Glutamatergic neuron (in vitro differentiated cells): ENCODE data around the gene XIAP. TPM values are rescaled to one million over a fixed set of nuclear protein-coding genes. Genes with fewer than 3 reads are reported as not detected.

Experiments used
- DNase-seq: peaks from one replicate; pipeline ENCODE4 v3.0.0; 2022
- H3K27ac Mint-ChIP-seq: one replicate; pipeline ENCODE4 v1.8.0; 2020; ENCODE audit warnings: mild to moderate bottlenecking, mixed read lengths, inconsistent platforms; ENCODE audit not compliant: unreplicated experiment
- H3K27me3 Mint-ChIP-seq: one replicate; pipeline ENCODE4 v1.8.0; 2020; ENCODE audit warnings: mild to moderate bottlenecking, moderate library complexity, mixed read lengths, inconsistent platforms; ENCODE audit not compliant: unreplicated experiment
- H3K36me3 Mint-ChIP-seq: one replicate; pipeline ENCODE4 v1.8.0; 2020; ENCODE audit warnings: mild to moderate bottlenecking, mixed read lengths, inconsistent platforms; ENCODE audit not compliant: unreplicated experiment
- H3K4me1 Mint-ChIP-seq: one replicate; pipeline ENCODE4 v1.8.0; 2020; ENCODE audit warnings: mild to moderate bottlenecking, low read depth, mixed read lengths, inconsistent platforms; ENCODE audit not compliant: unreplicated experiment
- H3K4me3 Mint-ChIP-seq: one replicate; pipeline ENCODE4 v1.8.0; 2020; ENCODE audit warnings: mild to moderate bottlenecking, mixed read lengths, inconsistent platforms; ENCODE audit not compliant: unreplicated experiment
- H3K9me3 Mint-ChIP-seq: one replicate; pipeline ENCODE4 v1.8.0; 2020; ENCODE audit warnings: mild to moderate bottlenecking, moderate library complexity, mixed read lengths, inconsistent platforms; ENCODE audit not compliant: unreplicated experiment
- total RNA-seq: library from RNA; stranded (reverse); fragmentation: NEBNext Ultra II Directional; extraction: Animal tissue kit (Norgen Biotek cat#: 25700); gene quantifications from one replicate; pipeline ENCODE4 v1.2.1, GENCODE V29; 2021; ENCODE audit not compliant: unreplicated experiment
- TF ChIP-seq, protein P1 (sequence below): fragments of 200-600 bp; sonication (generic); IDR thresholded peaks from one replicate; pipeline ENCODE4 v1.5.0; 2021; ENCODE audit not compliant: partially characterized antibody, unreplicated experiment

The XIAP gene
- total RNA-seq, 1 donor from 2014 or later = 37.1 TPM

DNA sequence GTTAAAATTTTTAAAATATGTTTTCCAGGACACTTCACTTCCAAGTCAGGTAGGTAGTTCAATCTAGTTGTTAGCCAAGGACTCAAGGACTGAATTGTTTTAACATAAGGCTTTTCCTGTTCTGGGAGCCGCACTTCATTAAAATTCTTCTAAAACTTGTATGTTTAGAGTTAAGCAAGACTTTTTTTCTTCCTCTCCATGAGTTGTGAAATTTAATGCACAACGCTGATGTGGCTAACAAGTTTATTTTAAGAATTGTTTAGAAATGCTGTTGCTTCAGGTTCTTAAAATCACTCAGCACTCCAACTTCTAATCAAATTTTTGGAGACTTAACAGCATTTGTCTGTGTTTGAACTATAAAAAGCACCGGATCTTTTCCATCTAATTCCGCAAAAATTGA is 49.7 kb downstream of the XIAP start:
- H3K9me3 Mint-ChIP-seq = no peaks in the 10 kb centered on the region
- TF ChIP-seq, protein P1, sequence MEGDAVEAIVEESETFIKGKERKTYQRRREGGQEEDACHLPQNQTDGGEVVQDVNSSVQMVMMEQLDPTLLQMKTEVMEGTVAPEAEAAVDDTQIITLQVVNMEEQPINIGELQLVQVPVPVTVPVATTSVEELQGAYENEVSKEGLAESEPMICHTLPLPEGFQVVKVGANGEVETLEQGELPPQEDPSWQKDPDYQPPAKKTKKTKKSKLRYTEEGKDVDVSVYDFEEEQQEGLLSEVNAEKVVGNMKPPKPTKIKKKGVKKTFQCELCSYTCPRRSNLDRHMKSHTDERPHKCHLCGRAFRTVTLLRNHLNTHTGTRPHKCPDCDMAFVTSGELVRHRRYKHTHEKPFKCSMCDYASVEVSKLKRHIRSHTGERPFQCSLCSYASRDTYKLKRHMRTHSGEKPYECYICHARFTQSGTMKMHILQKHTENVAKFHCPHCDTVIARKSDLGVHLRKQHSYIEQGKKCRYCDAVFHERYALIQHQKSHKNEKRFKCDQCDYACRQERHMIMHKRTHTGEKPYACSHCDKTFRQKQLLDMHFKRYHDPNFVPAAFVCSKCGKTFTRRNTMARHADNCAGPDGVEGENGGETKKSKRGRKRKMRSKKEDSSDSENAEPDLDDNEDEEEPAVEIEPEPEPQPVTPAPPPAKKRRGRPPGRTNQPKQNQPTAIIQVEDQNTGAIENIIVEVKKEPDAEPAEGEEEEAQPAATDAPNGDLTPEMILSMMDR = no peak

DNA sequence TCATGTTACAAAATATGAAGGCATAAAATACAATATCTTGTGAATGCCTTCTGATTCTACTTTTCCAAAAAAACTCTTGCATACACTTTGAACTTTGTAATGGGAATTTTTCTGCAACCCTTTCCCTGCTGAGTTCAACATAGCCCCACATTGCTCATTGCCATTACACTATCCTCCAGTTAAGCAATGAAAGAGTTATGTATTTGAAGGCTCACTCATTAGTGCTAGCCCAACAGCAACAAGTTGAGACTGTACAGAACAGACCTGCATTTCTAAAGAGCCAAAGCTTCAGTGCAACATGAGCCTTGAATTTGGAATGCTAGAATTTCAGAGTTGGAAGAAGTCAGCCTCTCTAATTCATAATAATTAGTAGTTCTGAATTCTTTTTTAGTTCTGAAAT is 57.2 kb downstream of the XIAP start:
- Mint-ChIP-seq H3K4me1 (no peaks in the 10 kb centered on the region), H3K4me3 (no peak overlapping the region), H3K36me3 (no peaks in the 10 kb centered on the region), H3K9me3 (no peaks in the 10 kb centered on the region), H3K27ac (no peak overlapping the region), H3K27me3 (no peaks in the 10 kb centered on the region)
- TF ChIP-seq, protein P1 = no peak
- DNase-seq = no peak

More for the DNA sequence above, 49.7 kb downstream of the XIAP start:
- no peaks in the 10 kb centered on the region for H3K36me3 Mint-ChIP-seq
- H3K4me3 Mint-ChIP-seq = no peak overlapping the region
- DNase-seq = no peak
- no peaks in the 10 kb centered on the region for H3K4me1 Mint-ChIP-seq
- H3K27me3 Mint-ChIP-seq = no peaks in the 10 kb centered on the region
- no peak overlapping the region for H3K27ac Mint-ChIP-seq

DNA sequence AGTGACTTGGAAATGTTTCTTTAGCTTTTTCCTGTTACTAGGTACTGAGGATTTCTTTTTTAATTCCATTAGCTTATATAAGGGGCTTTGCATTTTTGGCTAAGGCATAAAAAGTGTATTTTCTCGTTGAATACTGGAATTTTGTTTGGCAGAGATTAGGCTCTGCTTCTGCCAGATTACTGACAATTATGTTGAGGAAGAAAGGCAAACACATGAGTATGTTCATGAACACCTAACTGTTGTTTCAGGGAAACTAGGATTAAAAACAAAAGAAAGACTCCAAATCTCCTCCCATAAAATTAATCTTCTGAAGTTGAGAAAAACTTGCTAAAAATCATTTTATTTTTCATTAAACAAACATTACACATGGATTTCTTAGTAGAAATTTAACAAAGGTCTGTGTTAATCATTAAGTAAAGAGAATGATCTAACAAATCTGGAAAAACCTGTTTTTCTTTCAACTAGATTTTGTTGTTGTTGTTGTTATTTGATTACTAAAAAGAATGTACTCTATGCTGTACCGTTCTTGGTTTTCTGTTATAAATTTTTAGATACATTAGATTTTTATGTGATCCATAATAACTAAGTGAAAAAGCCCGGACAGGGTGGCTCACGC is 58.4 kb downstream of the XIAP start:
- no peaks in the 10 kb centered on the region for H3K9me3 Mint-ChIP-seq
- no peak overlapping the region for H3K27ac Mint-ChIP-seq
- H3K4me1 Mint-ChIP-seq = no peaks in the 10 kb centered on the region
- H3K36me3 Mint-ChIP-seq = no peaks in the 10 kb centered on the region
- H3K27me3 Mint-ChIP-seq = no peaks in the 10 kb centered on the region
- H3K4me3 Mint-ChIP-seq = no peak overlapping the region
- DNase-seq = no peak
- TF ChIP-seq, protein P1 = no peak

DNA sequence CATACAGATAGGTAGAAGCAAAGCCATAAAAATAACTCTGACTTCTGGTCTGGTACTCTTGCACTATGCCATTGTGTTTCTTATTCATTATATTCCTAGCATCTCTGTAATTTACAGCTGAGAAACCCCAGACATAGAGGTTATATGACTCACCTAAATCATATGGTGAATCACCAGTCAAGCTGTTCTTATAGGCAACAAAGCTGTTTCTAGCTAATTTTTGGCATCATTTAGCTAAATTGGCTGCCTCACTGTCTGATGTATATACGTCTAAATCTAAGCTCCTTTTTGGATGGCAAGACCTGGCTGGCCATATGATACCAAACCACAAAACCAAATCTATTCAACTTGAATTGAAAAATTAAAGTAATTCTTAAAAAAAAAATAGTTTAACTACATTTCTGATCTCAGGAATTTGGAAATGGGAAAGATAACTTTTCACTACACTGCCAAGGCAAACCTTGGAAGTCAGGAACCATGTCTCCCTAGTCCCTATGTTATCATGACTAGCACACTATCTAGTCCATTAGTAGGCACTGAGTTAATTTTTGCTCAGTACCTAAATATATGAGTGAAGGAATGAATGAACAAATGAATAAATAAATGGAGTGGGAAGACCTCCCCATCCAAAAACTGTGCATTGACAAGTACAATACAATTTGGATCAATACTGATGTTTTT is 60.4 kb downstream of the XIAP start:
- Mint-ChIP-seq H3K9me3 (peaks cover 4% of the 10 kb centered on the region), H3K27ac (no peak overlapping the region), H3K4me3 (no peak overlapping the region), H3K27me3 (no peaks in the 10 kb centered on the region), H3K4me1 (no peaks in the 10 kb centered on the region), H3K36me3 (no peaks in the 10 kb centered on the region)
- DNase-seq = no peak
- TF ChIP-seq, protein P1 = no peak

GRCh38 chrX:123923211-123923610 is 63.4 kb downstream of the XIAP start:
- Mint-ChIP-seq H3K4me3 (no peak overlapping the region), H3K9me3 (peaks cover 4% of the 10 kb centered on the region), H3K4me1 (no peaks in the 10 kb centered on the region), H3K27ac (no peak overlapping the region), H3K36me3 (no peaks in the 10 kb centered on the region), H3K27me3 (no peaks in the 10 kb centered on the region)
- TF ChIP-seq, protein P1 = no peak
- DNase-seq = no peak
